Natural killer cell (primary cell): Measurements from ENCODE around the gene SNAP25. TPM values are rescaled to one million over a fixed set of nuclear protein-coding genes. Genes with fewer than 3 reads are reported as not detected.

ENCODE experiments used
- ATAC-seq, 3 donors: fragments of 150-1000 bp in 2 of 3; fragments of 200-7000 bp in 1 of 3; cut with Tn5 transposase; 1 replicate in 1 of 3; 2 replicates in 2 of 3; pipeline ENCODE4 v1.10.0; 2021; ENCODE audit warnings: mild to moderate bottlenecking in 2 of 3, moderate library complexity in 2 of 3
- DNase-seq, 2 donors: peaks; one replicate each; pipeline versions ENCODE4 v3.0.0 to v3.0.0-alpha.2; 2013 to 2021; ENCODE audit warnings: mixed read lengths in 1 of 2
- H3K27ac ChIP-seq: one replicate; pipeline ENCODE4 v1.5.1; 2013; ENCODE audit warnings: mild to moderate bottlenecking, low read length
- H3K27me3 ChIP-seq: one replicate; pipeline ENCODE4 v1.6.1; 2013; ENCODE audit warnings: low read length; ENCODE audit not compliant: control insufficient read depth, insufficient read depth
- H3K36me3 ChIP-seq: one replicate; pipeline ENCODE4 v1.6.1; 2013; ENCODE audit warnings: low read length; ENCODE audit not compliant: control insufficient read depth, insufficient read depth
- H3K4me1 ChIP-seq: one replicate; pipeline ENCODE4 v1.6.1; 2013; ENCODE audit warnings: low read length; ENCODE audit not compliant: control insufficient read depth, insufficient read depth
- H3K4me3 ChIP-seq: one replicate; pipeline ENCODE4 v1.5.1; 2013; ENCODE audit warnings: low read length
- H3K9me3 ChIP-seq: one replicate; pipeline ENCODE4 v1.6.1; 2013; ENCODE audit warnings: low read length; ENCODE audit not compliant: control insufficient read depth, insufficient read depth
- H3K27ac Mint-ChIP-seq, 2 donors: one replicate each; pipeline ENCODE4 v1.8.0; 2022; ENCODE audit warnings: mild to moderate bottlenecking in 2 of 2, mixed read lengths in 2 of 2, moderate library complexity in 1 of 2
- H3K27me3 Mint-ChIP-seq, 2 donors: one replicate each; pipeline ENCODE4 v1.8.0; 2022; ENCODE audit warnings: low read depth in 2 of 2, mixed read lengths in 2 of 2
- H3K36me3 Mint-ChIP-seq: one replicate; pipeline ENCODE4 v1.8.0; 2022; ENCODE audit warnings: mixed read lengths
- H3K4me1 Mint-ChIP-seq, 2 donors: one replicate each; pipeline ENCODE4 v1.8.0; 2022; ENCODE audit warnings: mixed read lengths in 2 of 2
- H3K4me3 Mint-ChIP-seq: one replicate; pipeline ENCODE4 v1.8.0; 2022; ENCODE audit warnings: mild to moderate bottlenecking, moderate library complexity, mixed read lengths
- H3K9me3 Mint-ChIP-seq, 2 donors: one replicate each; pipeline ENCODE4 v1.8.0; 2022; ENCODE audit warnings: mixed read lengths in 2 of 2
- WGBS: methylation state at CpG from one replicate; pipeline ENCODE4 v1.1.7; 2013; ENCODE audit warnings: missing lambda C conversion rate; ENCODE audit not compliant: insufficient coverage; 5-methylcytosine and 5-hydroxymethylcytosine counted together
- intact Hi-C: fragments of 100-400 bp; cut with micrococcal nuclease; formaldehyde crosslinking; loops from one replicate; pipeline ENCODE4 v1.14.2; 2022
- total RNA-seq, 4 donors: library from RNA; stranded (reverse); fragments of 120-200 nt in 1 of 4; gene quantifications; one replicate each; pipeline versions ENCODE4 v1.2.3 to v1.2.4, GENCODE V29; 2013 to 2022
- TF ChIP-seq, protein P1 (sequence below): fragments of 200-600 bp; IDR thresholded peaks from one replicate; pipeline ENCODE4 v1.8.0; 2022; ENCODE audit warnings: antibody characterized with exemption

The SNAP25 gene
- total RNA-seq, 3 donors from 2014 or later (not counting 1 experiment from before 2014, with no cell fraction given): not detected

DNA sequence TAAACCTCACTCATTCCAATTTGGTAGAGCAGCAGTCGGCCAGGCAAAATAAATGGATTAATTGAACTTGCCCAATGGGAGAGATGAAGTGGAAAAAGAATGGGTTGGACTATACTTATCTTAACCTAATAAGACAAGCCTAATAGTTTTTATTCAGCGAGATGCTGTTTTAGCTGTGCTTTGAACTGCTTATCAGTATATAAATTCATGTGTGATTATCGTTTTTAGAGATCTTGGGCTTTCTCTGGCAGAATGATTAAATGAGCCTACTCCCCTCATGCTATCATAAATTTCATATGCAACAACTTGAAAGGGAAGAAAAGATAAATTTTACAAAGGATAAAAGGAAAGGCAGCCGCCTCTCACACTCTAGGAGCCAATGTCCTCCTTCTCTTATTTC lies 59.8 kb downstream of the SNAP25 start:
- no peak overlapping the region for H3K4me3 Mint-ChIP-seq
- no CpG with 5 or more reads among the region's 4 CpGs for WGBS

DNA sequence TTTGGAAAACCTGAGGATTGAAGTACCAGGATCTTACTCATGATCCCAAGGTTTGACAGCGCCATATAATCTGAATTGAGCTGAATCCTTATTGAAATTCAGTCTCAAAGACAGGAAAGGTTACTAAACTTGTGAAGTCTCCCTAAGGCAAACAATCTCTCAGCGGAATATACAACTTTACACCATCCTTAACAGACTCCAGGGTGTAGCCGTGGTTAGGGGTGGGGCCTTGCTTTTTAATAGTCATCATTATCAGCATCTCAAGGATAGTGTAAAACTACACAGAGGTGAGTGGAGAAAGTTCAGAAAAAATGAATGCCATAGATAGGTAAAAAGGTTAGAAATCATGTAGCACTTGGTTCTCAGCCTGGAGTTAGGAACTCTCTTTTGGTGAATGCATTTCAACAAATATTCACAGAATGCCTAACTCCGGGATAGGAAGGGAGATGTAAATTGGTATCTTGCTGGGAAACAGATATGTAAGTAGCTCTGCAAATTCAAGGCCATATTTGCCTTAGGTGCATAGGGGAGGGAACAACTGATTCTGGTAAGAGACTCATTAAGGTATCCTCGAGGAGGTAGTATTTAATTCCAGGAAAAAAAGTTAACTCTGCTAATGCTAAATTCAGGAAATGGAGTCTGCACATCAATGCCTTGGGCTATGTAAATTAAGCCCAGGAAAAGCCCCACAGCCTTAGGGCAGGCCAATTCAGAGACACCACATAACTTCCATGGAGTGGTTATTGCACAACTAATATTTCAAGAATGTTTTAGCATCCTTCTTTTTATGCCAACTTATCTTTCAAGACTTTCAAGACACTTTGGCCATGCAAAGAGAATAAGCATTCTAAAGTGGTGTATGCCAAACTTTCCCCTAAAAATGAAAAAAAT lies 61.6 kb downstream of the SNAP25 start:
- Mint-ChIP-seq H3K27ac (no peak overlapping the region), H3K4me3 (no peak overlapping the region), H3K27me3 (peaks cover 19 to 49% of the 10 kb centered on the region in 2 donors), H3K4me1 (no peaks in the 10 kb centered on the region), H3K36me3 (no peaks in the 10 kb centered on the region), H3K9me3 (no peaks in the 10 kb centered on the region)
- TF ChIP-seq, protein P1, sequence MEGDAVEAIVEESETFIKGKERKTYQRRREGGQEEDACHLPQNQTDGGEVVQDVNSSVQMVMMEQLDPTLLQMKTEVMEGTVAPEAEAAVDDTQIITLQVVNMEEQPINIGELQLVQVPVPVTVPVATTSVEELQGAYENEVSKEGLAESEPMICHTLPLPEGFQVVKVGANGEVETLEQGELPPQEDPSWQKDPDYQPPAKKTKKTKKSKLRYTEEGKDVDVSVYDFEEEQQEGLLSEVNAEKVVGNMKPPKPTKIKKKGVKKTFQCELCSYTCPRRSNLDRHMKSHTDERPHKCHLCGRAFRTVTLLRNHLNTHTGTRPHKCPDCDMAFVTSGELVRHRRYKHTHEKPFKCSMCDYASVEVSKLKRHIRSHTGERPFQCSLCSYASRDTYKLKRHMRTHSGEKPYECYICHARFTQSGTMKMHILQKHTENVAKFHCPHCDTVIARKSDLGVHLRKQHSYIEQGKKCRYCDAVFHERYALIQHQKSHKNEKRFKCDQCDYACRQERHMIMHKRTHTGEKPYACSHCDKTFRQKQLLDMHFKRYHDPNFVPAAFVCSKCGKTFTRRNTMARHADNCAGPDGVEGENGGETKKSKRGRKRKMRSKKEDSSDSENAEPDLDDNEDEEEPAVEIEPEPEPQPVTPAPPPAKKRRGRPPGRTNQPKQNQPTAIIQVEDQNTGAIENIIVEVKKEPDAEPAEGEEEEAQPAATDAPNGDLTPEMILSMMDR: no peak
- Histone ChIP-seq H3K4me3 (no peak overlapping the region), H3K27me3 (no peaks in the 10 kb centered on the region), H3K4me1 (no peaks in the 10 kb centered on the region), H3K9me3 (no peaks in the 10 kb centered on the region), H3K27ac (no peak overlapping the region), H3K36me3 (no peaks in the 10 kb centered on the region)
- 88% methylated on average over 3 of the region's 5 CpGs for WGBS
- intact Hi-C loops: no loop called here
- ATAC-seq (no peak), DNase-seq (no peak)

More for the DNA sequence above, 59.8 kb downstream of the SNAP25 start:
- H3K9me3 Mint-ChIP-seq: no peaks in the 10 kb centered on the region
- H3K36me3 Mint-ChIP-seq: no peaks in the 10 kb centered on the region
- Histone ChIP-seq H3K27ac (no peak overlapping the region), H3K4me3 (no peak overlapping the region), H3K9me3 (no peaks in the 10 kb centered on the region), H3K27me3 (no peaks in the 10 kb centered on the region), H3K36me3 (no peaks in the 10 kb centered on the region), H3K4me1 (no peaks in the 10 kb centered on the region)
- peaks cover 15 to 35% of the 10 kb centered on the region in 2 donors for H3K27me3 Mint-ChIP-seq
- H3K27ac Mint-ChIP-seq: no peak overlapping the region
- TF ChIP-seq, protein P1: no peak
- H3K4me1 Mint-ChIP-seq: no peaks in the 10 kb centered on the region
- ATAC-seq (no peak), DNase-seq (no peak)
- intact Hi-C loops: no loop called here

DNA sequence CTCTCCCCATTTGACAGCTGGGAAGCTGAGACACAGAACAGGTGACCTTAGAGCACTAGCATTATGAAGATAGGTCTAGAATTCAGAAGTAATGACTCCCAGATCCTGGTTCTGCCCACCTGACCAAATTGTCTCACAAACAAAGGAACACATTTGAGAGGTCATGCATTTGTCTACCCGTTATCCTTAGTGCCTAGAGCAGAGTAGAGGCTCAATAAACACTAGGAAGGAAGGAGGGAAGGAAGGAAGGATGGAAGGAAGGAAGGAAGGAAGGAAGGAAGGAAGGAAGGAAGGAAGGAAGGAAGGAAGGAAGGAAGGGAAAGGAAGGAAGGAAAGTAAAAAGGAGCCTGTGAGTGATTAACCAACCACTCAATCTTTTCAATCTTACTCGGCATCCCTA lies 63.3 kb downstream of the SNAP25 start:
- H3K4me1 Mint-ChIP-seq: no peaks in the 10 kb centered on the region
- H3K9me3 ChIP-seq: no peaks in the 10 kb centered on the region

More for the DNA sequence above, 63.3 kb downstream of the SNAP25 start:
- Histone ChIP-seq H3K27ac (no peak overlapping the region), H3K4me3 (no peak overlapping the region), H3K4me1 (no peaks in the 10 kb centered on the region), H3K27me3 (no peaks in the 10 kb centered on the region), H3K36me3 (no peaks in the 10 kb centered on the region)
- Mint-ChIP-seq H3K9me3 (no peaks in the 10 kb centered on the region), H3K36me3 (no peaks in the 10 kb centered on the region), H3K27me3 (peaks cover 19 to 61% of the 10 kb centered on the region in 2 donors), H3K27ac (no peak overlapping the region), H3K4me3 (no peak overlapping the region)
- ATAC-seq: no peak
- no peak for DNase-seq
- intact Hi-C loops: no loop called here
- TF ChIP-seq, protein P1: no peak
- 90% methylated on average over 2 of the region's 2 CpGs for WGBS
